Panc1 (cell line): ENCODE measurements around the gene TMEM156.

Source experiments
- POLR2AphosphoS5 ChIP-seq: IDR thresholded peaks from 2 replicates; pipeline ENCODE4 v1.6.1; 2012; ENCODE audit warnings: mild to moderate bottlenecking, low read depth, low read length, moderate library complexity
- TCF7L2 ChIP-seq: IDR thresholded peaks from 2 replicates; pipeline ENCODE4 v1.6.1; 2011; ENCODE audit warnings: mild to moderate bottlenecking, low read depth, low read length, inconsistent platforms
- TF ChIP-seq, protein P1 (sequence below): fragments of 450-650 bp; IDR thresholded peaks from 2 replicates; pipeline ENCODE4 v1.5.1; 2017; ENCODE audit warnings: mild to moderate bottlenecking

DNA sequence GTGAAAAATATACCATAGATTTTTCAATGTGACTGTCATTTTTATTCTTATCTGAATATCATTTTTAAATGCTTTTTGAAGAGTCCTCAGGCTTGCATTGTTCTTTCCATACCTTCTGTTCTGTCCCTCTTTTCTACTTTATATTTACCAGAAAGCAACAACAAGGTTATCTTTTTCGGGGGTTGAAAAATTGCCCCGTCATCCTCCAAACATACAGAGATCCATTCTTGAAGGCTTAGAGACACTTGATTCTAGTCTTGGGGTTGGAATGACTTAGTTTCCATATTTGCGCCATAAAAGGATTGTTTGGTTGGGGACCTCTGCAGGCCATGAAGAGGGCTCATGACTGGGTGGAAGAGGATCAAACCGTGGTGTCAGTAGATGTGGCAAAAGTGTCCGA, 101.1 kb downstream of the TMEM156 start:
- TF ChIP-seq, protein P1, sequence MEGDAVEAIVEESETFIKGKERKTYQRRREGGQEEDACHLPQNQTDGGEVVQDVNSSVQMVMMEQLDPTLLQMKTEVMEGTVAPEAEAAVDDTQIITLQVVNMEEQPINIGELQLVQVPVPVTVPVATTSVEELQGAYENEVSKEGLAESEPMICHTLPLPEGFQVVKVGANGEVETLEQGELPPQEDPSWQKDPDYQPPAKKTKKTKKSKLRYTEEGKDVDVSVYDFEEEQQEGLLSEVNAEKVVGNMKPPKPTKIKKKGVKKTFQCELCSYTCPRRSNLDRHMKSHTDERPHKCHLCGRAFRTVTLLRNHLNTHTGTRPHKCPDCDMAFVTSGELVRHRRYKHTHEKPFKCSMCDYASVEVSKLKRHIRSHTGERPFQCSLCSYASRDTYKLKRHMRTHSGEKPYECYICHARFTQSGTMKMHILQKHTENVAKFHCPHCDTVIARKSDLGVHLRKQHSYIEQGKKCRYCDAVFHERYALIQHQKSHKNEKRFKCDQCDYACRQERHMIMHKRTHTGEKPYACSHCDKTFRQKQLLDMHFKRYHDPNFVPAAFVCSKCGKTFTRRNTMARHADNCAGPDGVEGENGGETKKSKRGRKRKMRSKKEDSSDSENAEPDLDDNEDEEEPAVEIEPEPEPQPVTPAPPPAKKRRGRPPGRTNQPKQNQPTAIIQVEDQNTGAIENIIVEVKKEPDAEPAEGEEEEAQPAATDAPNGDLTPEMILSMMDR: no peak
- TF ChIP-seq POLR2AphosphoS5: no peak
- no peak for TF ChIP-seq TCF7L2
